HG03521 (cell line): ENCODE data around the gene CDH6.
"Not testable (repeated sequence)": the region's sequence is repeated elsewhere in the genome, so short reads cannot be mapped to it uniquely, and the experiment has no call there.

Experiments
- ATAC-seq: cut with Tn5 transposase; IDR thresholded peaks from one replicate; pipeline ENCODE4 v1.9.1; 2021; ENCODE audit warnings: mild to moderate bottlenecking, moderate library complexity; ENCODE audit not compliant: unreplicated experiment

CDH6 gene

GRCh38 chr5:31322946-31323345, 129.5 kb downstream of the CDH6 start:
- no peak for ATAC-seq

- ATAC-seq, result no peak
These were observed 131.4 kb downstream of the CDH6 start for GRCh38 chr5:31324842-31325241.

- no peak for ATAC-seq
These were observed 134.7 kb downstream of the CDH6 start for GRCh38 chr5:31328040-31328733.

DNA sequence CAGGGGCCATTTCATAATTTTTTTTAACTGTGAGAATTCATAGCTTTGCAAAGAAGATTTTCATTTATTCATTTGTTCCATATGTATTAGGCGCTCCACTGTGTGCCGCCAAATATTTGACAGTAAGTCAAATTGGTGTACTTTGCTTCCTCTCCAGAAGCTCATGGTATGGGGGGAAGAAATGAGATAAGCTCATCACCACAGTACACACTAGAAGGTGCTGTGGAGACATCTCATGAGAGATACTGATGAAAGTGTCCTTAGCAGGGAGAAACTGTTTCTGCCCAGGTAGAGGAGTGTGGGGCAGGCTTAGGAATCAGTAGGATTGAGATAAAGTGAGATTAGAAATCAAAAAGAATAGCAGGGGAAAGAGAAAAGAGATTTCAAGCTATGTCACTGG, 136.2 kb downstream of the CDH6 start:
- ATAC-seq, result no peak

DNA sequence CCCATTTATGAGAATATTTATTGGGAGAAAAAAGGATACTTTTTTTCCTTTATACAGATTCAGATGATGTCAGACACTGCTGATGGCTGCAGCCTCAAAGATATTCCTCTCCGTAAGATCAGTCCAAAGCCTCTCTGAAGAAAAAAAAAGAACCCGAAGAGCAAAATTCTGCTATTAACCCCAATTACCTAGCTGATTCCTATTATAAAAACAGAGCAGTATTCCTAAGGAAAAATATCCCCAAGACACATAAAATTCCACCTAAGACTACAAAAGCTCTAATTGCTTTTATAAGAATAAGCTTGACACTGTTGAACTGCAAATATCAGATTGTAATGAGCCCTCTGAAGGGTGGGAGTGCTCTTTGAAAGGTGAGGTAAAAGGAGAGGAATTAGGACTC, 138.7 kb downstream of the CDH6 start:
- no peak for ATAC-seq

- ATAC-seq, result no peak
These were observed 140.0 kb downstream of the CDH6 start for GRCh38 chr5:31333475-31333874.

DNA sequence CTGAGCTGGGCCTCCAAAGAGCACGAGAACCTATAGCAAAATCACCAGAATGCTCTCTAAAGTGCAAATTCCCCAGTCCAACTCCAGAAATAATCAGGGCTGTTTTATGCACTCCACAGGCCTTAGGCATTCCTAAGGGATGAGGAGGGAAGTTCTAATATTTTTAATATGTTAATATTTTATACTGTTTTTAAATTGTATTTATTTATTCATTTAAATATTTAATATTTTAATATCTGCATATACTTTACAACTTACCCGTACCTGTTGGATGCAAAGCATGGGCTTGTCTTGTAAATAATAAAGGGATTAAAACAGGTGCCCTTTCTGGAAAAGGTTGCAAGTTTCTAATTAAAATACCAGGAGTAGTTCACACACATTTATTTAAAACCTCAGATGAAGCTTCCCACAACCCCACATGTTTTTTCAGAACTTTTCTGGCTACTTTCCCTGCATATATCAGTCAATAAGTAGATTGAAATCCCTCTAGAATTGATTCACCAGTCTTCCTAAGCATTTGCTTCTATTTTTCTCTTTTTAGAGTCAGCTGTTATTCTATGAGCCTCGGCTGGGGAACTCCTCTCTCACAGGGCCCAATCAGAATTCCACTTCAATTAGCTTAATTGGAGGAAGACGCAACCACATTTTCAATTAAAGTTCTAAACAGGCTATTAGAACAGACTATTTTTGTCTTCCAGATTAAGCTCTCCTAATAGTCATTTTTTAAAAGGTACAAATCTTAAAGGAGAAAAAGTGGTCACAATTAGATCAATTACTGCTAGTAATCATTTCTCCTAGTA, 140.8 kb downstream of the CDH6 start:
- ATAC-seq, result no peak

DNA sequence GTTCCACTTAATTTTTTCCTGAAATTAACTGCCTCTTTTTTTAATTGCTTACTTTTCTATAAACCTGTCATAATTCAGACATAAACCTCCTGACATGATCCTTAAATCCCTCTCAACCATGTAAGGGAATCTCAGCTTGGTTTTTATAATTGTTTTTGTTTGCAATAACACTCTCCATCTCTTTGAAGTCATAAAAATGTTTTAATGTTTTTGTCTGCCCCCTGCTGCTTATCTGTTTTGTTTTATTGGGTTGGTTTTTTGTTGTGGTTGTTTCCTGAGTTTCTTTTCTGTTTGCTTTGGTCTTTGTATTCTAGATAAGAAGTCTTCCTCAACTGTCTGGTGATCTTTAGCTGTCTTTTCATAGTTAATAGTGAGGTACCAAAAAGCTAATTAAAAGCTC, 142.0 kb downstream of the CDH6 start:
- ATAC-seq, result no peak

- no peak for ATAC-seq
These were observed 150.5 kb downstream of the CDH6 start for GRCh38 chr5:31343946-31344345.

DNA sequence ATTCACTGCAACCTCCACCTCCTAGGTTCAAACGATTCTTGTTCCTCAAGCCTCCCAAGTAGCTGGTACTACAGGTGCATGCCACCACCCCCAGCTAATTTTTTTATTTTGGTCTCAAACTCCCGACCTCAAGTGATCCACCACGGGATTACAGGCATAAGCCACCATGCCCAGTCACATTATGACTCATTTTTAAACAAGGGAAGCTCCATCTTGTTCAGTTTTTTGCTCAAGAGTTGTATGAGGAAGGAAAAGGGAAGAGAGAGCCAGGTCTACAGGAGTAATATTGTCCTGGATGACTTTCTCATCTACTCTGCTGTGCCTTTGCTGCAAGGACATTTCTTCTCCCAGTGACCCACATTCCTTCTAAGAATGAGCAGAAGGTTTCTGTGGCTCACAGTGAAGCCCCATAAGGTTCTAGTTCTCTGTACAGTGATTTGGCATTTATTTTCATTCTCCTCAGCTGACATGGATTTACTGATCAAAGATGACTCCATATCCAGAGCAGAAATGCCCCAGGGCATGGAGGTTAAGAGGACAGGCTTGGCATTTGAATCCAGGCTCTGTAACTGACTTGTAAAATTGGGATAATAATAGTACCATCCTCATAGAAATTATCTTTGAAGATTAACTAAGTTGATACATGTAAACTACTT, 153.5 kb downstream of the CDH6 start:
- no peak for ATAC-seq

DNA sequence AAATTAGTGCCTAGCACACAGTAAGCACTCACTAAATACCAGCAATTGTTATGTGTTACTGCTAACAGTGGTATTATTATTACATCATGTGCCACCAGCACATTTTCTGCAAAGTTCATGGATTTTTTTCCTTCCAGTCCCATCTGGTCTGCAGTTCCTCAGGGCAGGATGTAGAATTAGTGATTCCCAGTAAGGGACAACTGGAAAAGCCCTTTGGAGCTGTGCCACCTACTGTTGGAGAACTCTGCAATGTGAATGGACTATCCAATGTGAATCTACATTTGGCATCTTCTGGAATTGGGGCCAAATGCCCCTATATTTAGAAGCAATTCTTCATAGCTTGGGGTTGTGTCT, 154.0 kb downstream of the CDH6 start:
- ATAC-seq, result no peak

- no peak for ATAC-seq
These were observed 156.9 kb downstream of the CDH6 start for GRCh38 chr5:31350395-31350794.

GRCh38 chr5:31355337-31355736, 161.9 kb downstream of the CDH6 start:
- no peak for ATAC-seq

- ATAC-seq, result no peak
These were observed 163.6 kb downstream of the CDH6 start for GRCh38 chr5:31357038-31357437.

GRCh38 chr5:31359839-31360238, 166.4 kb downstream of the CDH6 start:
- ATAC-seq, result no peak

DNA sequence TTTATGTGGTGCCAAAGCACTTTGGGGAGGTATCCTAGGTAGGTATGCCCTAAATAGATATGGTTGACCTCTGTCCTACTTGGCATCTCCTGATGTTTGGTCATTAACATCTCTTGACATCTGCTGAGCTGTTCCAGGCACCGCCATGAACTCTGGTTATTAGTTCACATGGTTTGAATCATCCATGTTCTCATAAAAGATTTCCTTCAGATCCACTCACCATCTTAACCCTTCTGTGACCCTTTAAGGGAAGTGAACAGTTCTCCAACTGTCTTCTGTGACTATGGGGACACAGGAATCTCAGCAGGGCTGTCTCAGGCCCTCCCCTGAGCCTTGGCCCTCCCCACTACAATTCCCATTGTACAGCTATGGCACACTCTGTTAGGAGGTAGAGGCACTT, 167.7 kb downstream of the CDH6 start:
- ATAC-seq, result no peak

GRCh38 chr5:31361704-31362528, 168.4 kb downstream of the CDH6 start:
- not testable (repeated sequence) for ATAC-seq

- no peak for ATAC-seq
These were observed 169.0 kb downstream of the CDH6 start for GRCh38 chr5:31362529-31362900.

DNA sequence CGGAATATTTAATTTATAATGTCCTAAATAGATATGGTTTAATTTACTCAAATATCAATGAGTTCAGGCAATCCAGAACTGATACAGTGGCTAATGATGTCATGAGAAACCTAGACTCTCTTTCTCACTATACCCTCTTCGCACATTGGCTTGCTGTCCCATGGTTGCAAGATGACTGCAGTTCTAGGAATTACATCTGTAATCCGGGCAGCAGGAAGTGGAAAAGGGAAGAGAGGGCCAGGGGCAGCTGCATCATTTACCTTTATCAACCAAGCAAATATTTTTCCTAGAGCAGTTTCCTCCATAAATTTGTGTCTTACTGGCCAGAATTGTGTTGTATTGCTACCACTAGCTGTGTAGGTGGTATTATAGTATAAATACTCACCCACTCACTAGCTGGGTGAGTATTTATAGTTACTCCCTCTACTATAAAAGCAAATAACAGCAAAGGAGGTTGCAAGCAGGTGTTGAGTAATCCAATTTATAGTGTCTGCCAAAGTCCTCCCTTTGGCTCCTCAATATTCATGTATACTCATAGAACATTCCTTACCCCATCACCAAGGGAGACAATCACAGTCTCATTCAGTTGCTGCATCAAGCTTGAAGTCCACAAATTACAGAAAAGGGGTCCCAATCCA, 169.6 kb downstream of the CDH6 start:
- ATAC-seq, result no peak

DNA sequence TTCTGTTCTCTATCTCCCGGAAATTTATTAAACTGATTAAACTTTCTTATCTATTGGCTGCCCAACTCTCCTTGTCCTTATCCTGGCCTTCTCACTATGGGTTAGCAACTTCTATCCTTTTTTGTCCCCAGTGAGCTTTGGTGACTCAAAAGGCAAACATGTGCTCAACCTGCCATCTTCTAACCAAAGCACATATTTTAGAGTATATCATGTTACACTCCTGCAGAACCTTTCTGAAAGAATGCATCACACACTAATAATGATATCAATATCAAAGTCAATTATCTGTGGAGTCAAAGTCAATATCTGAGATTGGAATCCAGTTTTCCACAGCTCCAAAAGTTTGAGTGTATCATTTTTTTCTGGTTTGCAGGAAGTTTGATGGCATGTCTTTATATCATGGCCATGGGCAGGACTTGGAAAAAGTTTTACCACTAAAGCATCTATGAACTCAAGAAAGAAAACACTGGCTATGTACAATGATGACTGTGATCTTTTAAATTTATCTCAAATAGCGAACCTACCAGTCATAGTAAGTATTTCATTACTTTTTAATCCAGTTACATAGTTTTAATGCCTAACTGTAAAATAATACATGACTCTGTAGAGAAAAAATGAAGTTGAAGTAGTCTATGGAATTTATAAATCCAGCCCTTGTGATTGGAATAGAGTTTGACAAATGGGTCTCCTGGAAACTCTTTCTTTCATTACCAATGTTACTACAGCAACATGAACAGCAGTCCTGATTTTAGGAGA, 171.6 kb downstream of the CDH6 start:
- no peak for ATAC-seq
